GM19238 (cell line): ENCODE measurements around the gene IPCEF1.

Experiments used
- DNase-seq: peaks from one replicate; pipeline ENCODE4 v3.0.0; 2011; ENCODE audit warnings: low spot score; ENCODE audit not compliant: insufficient read length

The IPCEF1 gene

DNA sequence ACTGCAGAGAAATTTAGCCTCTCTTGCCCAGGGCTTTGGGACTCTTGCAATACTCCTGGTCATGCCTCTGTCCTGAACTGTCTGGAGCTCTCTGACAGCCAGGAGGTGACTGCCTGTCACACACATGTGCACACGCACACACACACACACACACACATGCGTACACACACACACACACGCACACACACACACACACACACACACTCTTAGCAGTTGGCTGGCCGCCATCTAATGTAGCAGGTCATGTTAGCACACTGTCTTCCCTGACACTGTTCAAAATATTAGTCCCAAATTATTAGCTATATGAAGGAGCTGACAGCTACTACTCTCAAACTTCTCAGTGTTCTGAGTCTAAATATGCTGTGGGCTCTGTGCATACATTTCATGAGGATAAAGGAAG lies 60.9 kb downstream of the IPCEF1 start:
- no peak for DNase-seq

DNA sequence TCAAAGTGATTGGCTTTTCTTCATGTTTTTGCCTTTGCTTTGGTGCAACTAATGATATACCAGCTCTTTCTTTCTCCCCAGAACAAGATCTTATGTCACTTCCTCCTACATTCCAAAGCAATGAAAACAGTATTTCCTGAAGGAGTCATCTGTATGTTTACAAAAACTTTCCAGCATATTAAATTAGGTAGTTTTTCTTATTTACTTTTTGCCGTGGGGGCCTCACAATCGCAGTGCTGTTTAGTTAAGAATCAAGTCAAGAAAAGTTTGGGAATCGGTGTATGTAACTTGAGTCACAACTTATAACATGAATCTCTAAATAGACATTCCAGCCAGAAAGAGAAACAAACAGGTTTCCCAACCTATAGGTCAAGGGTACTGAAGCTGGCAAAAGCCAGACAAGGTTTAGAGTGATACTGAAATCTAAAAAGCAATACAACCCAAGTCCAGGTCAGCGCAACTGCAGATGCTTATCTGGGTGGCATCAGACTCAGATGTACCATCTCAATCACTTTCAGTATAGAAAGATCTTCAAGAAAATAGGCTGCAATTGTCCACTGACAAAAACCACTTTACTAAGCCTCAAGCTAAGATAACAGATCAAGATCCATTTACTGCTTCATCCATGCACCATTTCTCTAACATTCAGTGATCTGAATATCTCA lies 63.6 kb downstream of the IPCEF1 start:
- DNase-seq: no peak

DNA sequence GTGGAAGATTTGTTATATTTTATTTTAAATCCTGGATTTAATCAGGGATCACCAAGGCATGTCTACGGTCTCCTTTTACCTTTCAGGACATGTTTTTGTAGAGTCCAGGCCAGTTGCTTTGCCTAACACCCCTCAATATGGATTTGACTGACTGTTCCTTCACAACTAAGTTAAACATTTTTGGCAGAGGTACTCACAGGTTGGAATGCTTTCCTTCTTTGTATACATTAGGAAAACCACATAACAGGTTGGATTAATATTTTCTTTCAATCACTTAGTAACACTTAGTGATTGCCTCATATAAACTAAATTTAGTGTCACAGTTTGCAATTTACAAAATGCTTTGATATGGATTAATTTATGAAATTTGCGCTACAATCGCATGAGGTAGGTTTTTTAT lies 64.5 kb downstream of the IPCEF1 start:
- no peak for DNase-seq

DNA sequence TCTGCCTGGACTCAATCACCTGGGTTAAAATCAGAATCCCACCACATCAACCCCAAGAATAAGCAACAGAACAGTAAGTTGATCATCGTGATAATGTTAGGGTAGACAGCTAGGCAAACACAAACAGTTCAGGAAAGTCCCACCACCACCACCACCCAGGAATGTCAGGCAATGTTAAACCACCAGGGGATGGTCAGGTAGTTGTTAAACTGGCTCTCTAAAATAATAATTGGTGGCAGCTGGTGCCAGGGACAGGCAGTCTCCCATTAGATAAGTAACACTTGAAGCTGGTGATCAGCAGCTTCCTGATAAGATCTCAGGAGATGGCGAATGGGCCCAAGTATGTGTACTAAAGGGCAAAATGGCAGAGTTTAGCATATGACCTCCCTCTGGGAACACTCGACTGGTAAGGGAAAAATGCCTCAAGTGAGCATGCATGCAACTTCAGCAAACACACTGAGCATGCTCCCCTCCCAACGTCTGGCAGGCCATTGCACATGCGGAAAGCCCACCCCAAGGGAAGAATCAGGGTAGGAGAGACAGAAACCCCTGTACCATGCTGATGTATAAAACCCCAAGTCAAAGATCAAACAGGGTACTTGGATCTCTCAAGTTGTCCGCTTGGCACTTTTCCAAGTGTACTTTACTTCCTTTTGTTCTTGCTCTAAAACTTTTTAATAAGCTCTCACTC lies 66.6 kb downstream of the IPCEF1 start:
- no peak for DNase-seq

DNA sequence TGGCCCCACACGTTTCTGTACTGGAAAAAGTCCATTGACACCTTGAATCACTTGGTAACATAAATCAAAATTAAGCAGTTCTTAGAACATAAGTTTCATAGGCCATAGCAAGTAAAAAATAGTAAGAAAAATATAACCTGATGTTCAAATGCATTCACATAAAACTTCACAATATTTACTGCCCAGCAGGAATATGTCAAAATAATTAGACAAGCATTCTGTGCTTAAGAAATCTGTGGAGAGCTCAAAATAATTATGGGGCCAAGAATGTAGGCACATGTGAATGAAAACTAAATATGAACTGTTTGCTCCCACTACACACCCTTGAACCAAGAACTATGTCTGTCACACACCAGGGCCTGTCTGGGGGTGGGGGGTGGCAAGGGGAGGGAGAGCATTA lies 70.8 kb downstream of the IPCEF1 start:
- DNase-seq: no peak

DNA sequence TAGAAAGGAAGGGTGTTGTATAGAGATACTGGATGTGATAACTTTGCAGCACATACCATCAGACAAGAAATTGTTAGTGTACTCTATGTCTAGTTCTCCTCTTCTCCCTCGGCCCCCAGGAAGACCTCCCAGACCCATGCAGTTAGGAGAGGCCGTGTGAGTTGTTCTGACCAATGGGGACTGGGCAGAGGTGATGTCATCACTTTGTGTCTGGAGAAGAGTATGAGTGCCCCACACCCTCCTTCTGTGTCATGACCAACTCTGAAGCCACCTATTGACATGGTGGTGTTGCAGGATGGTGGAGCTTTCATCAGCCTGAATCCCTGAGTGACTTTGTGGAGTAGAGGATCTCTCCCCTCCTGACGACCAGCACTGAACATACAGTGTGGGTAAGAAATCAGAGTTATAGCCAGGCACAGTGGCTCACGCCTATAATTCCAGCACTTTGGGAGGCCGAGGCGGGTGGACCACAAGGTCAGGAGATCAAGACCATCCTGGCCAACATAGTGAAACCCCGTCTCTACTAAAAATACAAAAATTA lies 72.2 kb downstream of the IPCEF1 start:
- DNase-seq: no peak

DNA sequence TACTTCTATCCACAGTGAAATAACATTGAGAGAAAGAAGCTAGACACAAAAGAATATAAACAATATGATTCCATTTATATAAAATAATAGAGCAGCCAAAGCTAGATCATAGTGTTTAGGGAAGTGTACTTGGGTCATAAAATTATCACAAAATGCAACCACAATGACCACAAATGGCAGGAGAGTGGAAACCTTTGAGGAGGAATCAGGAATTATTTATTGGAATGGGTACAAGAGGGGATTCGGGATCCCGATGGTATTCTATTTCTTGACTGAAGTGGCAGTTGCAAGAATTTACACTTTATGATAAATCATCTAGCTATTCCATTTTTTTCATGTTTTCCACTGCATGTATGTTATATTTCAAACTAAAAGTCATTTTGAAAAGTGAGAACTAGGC lies 76.1 kb downstream of the IPCEF1 start:
- DNase-seq: no peak

DNA sequence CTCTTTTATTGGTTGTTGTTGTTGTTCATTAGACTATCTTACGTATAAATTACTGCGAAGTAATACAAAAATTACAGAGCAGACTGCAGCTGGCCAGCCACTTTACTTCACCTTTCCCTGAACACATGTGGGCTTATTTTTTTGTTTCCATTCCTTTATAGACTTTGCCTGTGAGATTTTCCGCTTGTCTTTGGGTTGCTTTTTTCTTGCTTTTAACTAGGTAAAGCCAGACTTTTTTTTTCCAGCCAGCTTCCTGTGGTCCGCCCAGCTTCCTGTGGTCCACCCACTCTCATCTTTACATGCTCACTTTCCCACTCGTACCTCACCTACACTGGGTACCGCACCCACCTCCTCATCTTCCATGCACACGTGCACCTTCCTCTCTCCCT lies 79.0 kb downstream of the IPCEF1 start:
- no peak for DNase-seq

DNA sequence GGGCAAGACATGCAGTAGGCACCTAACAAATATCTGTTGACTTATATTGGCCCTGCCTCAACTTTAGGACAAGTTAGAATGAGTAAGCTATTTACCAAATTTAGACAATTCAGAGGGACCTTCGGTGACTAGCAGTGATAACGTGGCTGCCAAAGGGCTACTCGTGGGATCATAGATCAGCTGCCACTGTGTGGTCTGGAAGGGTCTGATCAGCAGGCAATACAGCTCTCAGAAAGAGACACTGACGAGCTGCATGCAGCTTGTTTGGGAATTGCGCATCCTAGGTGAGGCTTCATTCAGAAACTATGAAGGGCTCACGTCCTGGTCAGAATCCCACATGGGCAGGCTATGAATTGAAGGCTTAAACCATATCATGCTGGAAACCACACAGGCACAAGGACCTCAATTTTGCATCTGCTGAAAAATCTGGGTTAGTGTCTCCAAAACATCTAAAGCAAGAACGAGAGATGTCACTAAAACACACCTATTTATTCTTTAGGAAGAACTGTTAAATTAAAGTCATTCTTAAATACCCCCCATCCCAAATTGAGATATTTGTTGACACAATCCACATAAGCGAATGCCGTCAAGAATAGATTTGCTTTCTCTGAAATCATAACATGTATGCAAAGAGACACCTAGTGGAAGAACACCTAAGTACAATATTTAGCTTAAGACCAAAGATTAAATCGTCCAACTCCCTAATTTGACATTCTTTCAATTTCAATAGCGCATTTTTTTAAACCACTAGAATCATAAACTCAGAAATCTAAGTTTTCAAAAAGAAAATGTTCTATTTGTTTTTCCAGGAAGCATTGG lies 79.6 kb downstream of the IPCEF1 start:
- no peak for DNase-seq

DNA sequence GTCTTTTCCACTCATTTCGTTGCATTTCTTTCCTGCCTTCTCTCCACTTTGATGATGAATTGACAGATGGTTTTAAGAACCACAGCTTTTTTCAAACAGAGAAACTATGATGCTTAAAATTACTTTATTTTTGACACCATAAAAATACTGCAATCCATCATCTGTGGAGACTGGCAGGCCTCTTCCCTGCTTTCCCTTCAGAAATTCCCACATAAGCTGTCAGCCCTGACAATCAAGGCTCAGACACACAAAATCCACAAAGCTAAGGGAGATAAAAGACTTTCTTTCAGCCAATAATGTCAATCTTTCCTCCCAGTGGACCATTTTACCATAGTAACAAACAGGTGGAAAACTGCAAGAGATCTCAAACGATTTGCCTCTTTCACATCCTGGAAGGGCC lies 82.4 kb downstream of the IPCEF1 start:
- no peak for DNase-seq

DNA sequence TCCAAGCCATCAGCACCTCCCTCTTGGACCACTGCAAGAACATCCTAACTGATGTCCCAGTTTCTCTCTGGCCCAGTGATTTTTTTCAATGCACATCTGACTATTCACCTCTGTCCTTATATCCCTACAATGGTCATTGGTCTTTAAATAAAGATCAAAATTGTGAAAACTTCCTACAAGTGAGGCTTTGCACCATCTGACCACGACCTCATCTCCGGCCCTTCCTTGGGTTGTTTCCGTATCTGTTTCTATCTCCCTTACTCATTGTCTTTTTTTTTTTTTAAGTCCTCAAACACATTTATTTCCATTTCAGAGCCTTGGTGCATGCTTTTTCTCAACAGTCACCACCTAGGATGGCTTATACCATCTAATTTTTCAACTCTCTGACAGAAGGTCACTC lies 88.1 kb downstream of the IPCEF1 start:
- DNase-seq: no peak

DNA sequence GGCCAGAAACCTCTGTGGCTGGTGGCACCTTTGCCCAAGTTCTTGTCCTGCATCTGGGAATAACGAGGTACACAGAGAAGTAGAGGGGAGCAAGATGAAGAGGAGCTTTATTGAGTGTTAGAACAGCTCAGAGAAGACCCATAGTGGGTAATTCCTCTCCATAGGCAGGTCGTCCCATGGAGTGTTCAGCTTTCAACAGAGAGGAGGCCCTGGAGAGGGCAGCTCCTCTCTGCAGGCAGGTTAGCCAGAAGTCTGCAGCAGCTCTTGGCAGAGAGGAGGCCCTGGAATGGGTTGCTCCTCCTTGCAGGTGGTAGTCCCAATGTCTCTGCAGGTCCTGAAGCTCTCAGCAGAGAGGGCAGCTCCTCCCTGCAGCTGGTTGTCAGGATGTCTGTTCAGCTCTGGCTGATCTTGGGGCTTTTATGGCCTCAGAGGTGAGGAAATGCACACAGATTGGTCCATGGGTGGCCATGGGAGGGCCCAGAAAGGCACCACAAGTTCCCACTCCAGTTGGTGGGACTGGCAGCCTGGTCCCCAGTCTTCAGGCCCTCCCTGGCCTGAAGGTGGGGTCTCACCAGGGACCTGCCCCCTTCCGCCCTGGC lies 89.0 kb downstream of the IPCEF1 start:
- no peak for DNase-seq

DNA sequence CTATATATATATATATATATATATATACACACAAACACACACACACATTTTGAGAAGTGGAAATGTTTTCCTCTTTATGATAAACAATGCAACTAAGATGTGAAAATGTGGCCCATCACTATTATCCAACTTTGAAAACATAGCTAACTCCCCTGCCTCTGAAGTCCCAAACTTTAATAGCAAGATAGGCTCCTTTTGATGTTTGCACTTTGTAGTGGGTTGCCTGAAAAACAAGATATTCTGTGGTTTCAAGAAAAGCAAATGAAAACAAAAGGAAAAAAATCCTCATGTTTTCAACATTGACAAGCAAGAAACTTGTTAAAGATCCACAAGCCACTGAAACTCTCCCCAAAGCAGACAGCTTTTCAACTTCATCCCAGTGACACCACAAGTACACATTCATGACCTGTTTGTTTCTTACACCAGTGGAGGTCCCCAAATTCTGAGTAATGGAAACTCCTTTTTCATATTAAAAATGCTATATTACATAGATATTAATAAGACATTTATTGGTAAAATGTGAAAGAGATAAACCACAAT lies 90.0 kb downstream of the IPCEF1 start:
- no peak for DNase-seq

DNA sequence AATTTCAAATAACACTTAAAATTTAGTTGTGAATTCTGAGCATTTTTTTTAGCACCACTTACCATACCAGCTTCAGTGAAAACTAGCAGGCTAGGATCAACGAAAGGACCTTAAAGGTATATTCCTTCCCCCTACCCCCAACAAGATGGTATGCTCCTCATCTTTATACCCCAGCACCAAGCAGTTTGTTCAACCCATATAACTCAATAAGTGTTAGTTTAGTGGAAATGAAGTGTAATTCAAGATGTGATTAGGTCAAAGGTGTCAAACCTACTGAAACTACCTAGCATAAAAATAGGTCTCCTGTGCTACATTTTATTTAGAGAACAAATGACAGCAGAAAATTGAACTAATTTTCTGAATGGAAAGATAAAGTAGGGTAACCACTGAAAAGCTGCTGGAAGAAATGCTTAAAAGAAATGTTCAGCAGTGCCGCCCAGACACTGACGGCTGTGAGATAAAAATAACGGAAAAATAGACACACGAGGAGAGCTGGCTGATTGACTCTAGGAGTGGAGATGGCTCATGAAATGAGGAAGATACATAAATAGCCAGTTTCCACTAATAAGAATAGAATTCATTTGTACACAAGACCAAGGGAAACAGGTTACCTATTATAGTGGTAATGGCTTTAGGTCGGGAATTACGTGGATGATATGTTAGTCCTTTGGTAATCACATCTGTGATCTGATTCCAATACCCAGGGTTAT lies 94.8 kb downstream of the IPCEF1 start:
- DNase-seq: no peak

DNA sequence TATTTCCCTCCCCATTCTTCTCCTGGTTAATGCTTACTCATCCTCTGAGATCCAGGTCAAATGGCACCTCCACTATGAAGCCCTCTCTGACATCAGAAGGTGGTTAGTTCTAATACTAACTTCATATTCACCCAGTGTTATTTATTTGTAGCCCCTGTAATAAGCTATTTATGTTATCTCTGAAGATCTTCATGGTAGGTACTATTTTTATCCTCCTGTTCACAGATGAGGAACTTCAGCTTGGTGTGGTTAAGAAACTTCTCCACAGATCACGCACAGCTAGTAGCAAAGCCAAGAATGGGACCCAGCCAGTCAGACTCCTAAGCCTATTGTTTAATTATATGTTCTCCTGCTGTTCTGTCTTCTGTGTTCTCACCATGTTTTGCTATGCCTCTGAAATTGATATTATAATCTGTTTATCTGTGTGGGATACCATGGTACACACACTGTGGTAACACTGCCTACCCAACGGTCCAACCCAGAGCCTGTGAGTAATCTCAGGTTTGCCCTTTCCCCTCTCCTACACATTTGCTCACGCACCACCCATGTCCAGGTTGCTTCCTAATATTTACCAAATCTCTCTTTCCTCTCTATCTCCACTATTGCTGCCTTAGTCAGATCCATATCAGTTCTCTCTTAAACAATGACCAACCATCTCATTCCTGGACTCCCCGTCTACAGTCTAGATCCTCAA lies 98.4 kb downstream of the IPCEF1 start:
- no peak for DNase-seq

DNA sequence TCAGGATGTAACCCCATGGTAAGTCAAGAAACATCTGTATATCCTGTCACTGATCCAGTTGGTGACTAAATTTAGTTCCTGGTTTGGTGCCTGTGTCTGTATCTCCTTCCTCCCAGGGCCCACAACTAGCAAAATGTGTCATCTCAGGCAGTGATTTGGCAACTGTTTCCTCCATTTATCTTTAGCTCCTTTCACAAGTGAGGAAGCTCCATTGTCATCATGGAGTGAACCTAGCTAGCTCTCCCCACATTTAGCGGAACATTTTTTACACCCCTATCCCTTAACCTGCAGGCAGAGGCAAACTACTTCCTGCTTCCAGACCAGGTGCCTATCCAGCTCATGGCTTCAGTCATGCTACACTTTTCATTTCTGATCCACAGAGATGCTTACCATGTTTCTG lies 99.5 kb downstream of the IPCEF1 start:
- DNase-seq: no peak

DNA sequence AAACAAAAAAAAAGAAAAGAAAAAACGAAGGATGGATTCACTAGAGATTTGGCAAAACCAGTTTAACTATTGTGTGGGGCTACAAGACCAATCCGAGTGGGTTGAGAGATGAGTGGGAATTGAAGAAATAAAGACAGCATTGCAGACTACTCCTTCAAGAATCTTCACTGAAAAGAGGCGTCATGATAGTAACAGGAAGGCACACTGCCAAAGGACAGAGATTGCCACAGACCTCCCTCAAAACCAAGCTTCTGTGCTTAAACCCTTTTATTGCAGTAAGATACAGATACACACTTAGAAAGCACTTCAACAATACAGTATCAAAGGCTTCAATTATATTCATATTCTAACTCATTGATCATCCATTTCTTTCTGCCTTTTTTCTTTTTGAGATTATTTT lies 103.9 kb downstream of the IPCEF1 start:
- no peak for DNase-seq

DNA sequence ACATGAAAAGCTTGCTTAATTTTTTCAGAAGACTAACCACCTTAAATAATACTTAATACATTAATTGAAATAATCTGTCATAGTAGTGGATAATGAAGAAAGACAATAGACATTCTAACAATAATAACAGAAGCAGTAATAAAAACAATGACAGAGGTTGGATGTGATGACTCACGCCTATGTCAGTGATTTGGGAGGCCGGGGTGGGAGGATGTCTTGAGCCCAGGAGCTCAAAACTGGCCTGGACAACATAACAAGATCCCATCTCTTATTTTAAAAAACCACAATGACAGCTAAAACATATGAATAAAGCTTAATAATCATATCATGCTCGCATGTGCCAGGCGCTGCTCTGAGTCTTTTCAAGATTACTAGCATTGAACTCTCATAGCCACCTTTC lies 105.5 kb downstream of the IPCEF1 start:
- DNase-seq: no peak

DNA sequence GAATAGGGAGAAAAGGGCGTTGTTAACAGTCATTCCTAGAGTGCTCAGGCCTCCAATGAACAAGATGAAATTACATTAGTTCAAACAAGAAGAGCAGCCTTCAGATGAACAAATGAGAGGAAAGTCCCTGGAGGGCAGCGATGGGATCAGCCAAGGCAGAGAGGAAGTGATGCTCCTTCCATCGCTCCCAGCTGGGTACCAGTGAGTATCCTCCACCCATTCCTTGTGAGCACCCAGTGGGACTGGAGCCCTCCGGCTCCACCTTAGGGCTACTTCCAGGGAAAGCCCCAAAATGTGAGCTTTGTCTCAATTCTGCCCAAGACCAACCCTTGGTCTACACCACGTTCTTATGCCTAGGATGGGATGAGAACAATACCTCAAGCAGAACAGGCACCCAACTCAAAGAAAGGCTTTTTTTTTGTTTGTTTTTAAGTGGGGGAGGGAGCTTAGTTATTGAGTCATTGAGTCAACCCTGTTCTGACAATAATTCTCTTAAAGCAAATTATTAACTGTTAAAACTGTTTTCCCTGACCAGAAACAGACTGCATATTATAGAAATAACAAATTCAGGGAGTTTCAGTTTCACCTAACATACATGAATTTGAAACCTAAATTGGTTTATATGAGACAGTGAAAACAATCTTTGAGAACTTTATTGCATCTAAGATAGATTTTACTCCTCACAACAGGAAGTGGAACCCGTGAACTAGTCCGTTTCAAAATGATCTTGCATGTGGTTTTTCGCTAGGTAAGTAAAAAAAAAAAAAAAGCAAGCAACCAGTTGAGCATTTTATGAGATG lies 106.9 kb downstream of the IPCEF1 start:
- no peak for DNase-seq
